Measurements from ENCODE around the gene IFNL3.
"Not testable (repeated sequence)": the region's sequence is repeated elsewhere in the genome, so short reads cannot be mapped to it uniquely, and the experiment has no call there.

GRCh38 chr19:39273859-39274258 lies 29.1 kb upstream of the IFNL3 start:
- not testable (repeated sequence) for TF ChIP-seq CTCF (conservative IDR thresholded peaks at IDR 0.05); EZH2 (IDR thresholded peaks at IDR 0.05; ENCODE audit: low read depth)

All from PC-9 (cell line).